GF-D8 (cell line): ENCODE measurements around the gene ZC3H11A.
"Not testable (repeated sequence)": the region's sequence is repeated elsewhere in the genome, so short reads cannot be mapped to it uniquely, and the experiment has no call there.

Experiments used
- DNase-seq: peaks from one replicate; lab custom pipeline; 2025; lab: John Stamatoyannopoulos, UW

The ZC3H11A gene

GRCh38 chr1:203781962-203782361, 13.5 kb upstream of the ZC3H11A start:
- no peak for DNase-seq

- DNase-seq = no peak
Measured at GRCh38 chr1:203789966-203790365, 5.5 kb upstream of the ZC3H11A start.

GRCh38 chr1:203791498-203791897, 3.9 kb upstream of the ZC3H11A start:
- DNase-seq = no peak

- DNase-seq = no peak
Measured at GRCh38 chr1:203792486-203792885, 2.9 kb upstream of the ZC3H11A start.

GRCh38 chr1:203793561-203793960, 1.9 kb upstream of the ZC3H11A start:
- DNase-seq = not testable (repeated sequence)

GRCh38 chr1:203794764-203795440, 521 bp upstream of the ZC3H11A start:
- DNase-seq = no peak

GRCh38 chr1:203796236-203796605, 798 bp downstream of the ZC3H11A start:
- no peak for DNase-seq

GRCh38 chr1:203797216-203797615, 1.8 kb downstream of the ZC3H11A start:
- DNase-seq = no peak

GRCh38 chr1:203797948-203798655, 2.7 kb downstream of the ZC3H11A start:
- no peak for DNase-seq

- DNase-seq = no peak
Measured at GRCh38 chr1:203799157-203799556, 3.7 kb downstream of the ZC3H11A start.

- DNase-seq = no peak
Measured at GRCh38 chr1:203799971-203800370, 4.5 kb downstream of the ZC3H11A start.

GRCh38 chr1:203805689-203806088, 10.3 kb downstream of the ZC3H11A start:
- DNase-seq = no peak

GRCh38 chr1:203807196-203807595, 11.8 kb downstream of the ZC3H11A start:
- DNase-seq = no peak

GRCh38 chr1:203813581-203814341, 18.3 kb downstream of the ZC3H11A start:
- no peak for DNase-seq

GRCh38 chr1:203818399-203818798, 23.0 kb downstream of the ZC3H11A start:
- no peak for DNase-seq

- no peak for DNase-seq
Measured at GRCh38 chr1:203823306-203823705, 27.9 kb downstream of the ZC3H11A start.

GRCh38 chr1:203826175-203826574, 30.8 kb downstream of the ZC3H11A start:
- DNase-seq = no peak

- DNase-seq = no peak
Measured at GRCh38 chr1:203828002-203828401, 32.6 kb downstream of the ZC3H11A start.

GRCh38 chr1:203828503-203828902, 33.1 kb downstream of the ZC3H11A start:
- DNase-seq = no peak

GRCh38 chr1:203829247-203829646, 33.8 kb downstream of the ZC3H11A start:
- DNase-seq = not testable (repeated sequence)

GRCh38 chr1:203835476-203835875, 40.1 kb downstream of the ZC3H11A start:
- DNase-seq = no peak

- no peak for DNase-seq
Measured at GRCh38 chr1:203839081-203839480, 43.7 kb downstream of the ZC3H11A start.

- DNase-seq = no peak
Measured at GRCh38 chr1:203840208-203840808, 44.9 kb downstream of the ZC3H11A start.
